Brain pericyte (primary cell): ENCODE data around the gene PTPN4.
"Not testable (repeated sequence)": the region's sequence is repeated elsewhere in the genome, so short reads cannot be mapped to it uniquely, and the experiment has no call there.

Experiments
- DNase-seq: peaks from one replicate; pipeline ENCODE4 v3.0.0-alpha.2; 2012; ENCODE audit warnings: low read depth, low spot score

Gene PTPN4

DNA sequence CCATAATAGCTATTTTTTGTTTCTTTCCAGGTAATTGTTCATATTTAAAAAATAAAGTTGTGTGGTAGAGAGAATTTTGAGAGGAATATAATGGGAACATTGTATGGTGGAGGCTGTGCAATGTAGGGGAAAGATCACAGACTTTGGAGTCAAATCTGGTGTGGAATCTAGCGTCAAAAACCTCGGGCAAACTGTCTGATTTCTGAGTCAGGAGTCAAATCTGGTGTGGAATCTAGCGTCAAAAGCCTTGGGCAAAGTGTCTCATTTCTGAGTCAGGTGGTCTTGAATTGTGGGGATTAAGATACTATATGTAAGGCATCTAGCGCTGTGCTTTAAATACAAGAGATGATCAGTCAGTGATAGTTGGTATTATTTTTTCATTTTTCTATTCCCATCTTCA, 5.1 kb downstream of the PTPN4 start:
- DNase-seq: no peak

DNA sequence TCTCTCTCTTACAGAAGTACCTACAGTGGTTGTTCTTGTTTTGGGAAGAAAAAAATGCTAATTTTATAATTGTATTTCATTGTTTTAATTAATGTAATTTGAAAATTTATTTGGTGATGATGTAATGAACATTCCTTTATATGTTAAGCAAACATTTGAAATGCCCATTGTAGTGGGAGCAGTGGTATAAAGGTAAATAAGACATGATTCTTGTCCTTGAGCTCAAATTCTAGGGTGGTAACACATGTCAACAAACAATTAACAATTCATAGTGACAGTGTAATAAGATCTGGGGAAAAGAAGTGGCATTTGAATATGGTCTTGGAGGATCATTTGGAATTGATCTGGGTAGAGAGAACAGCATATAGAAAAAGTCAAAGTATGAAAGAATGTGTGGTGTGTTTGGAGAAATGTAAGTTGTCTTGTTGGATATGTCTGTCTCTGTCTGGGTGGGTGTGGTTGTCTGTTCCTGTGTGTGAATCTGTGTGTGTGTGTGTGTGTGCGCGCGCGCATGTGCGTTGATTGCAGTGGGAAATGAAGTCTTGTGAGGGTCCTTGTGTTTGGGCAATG, 5.8 kb downstream of the PTPN4 start:
- no peak for DNase-seq

DNA sequence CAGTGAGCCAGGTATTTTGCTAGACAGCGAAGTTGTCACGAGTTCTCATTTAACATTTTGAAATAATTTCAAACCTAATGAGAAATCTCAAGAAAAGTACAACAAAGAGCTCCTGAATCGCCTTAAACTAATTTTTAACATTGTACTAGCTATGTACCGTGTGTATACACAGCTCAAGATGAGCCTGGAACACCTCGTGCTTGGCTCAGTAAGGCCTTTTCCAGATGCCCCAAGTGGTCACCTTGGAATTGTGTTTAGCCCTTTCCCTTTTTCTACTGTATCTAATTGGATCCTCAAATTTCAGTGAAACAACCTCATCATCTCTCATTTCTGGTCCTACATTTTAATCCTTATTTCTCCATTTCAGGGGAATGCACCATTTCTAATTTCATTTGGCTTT, 7.2 kb downstream of the PTPN4 start:
- DNase-seq: no peak

GRCh38 chr2:119768742-119769141, 9.0 kb downstream of the PTPN4 start:
- DNase-seq: no peak

GRCh38 chr2:119769645-119770044, 9.9 kb downstream of the PTPN4 start:
- DNase-seq: no peak

DNA sequence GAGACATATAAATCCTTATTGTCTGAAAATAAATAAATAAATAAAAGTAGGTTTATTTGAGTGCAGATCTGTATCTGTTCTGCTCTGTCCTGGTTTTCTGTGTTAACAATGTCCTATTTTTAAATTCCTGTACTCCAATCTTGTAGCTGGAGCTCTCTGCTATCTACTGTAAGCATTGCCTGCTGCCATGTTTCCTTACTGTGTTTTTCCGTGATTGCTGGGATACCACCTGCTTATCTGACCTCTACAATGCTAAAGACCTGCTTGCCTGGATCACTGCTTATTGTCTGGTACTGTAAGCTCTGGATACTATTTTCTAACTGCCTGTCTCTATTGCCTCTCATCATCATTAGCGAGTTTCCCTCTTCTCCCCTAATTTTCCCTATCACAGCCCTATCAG, 11.6 kb downstream of the PTPN4 start:
- DNase-seq: no peak

DNA sequence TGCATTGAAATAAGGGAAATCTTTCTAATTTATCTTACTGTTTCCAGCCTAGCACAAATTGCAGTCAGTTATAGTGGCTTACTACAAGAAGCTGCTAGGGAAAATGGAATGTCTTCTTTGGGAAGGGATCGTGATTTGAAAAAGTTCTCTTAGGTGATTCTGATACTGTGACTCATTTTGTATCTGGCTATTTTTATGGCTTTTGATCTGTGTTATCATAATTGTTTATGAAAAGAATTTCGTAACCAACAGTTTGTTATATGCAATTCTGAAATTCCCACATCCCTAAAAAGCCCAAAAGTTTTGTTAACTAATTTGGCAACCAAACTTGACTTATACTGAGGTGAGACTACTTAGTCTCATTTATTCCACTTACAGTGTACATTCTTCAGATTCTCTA, 12.4 kb downstream of the PTPN4 start:
- DNase-seq: no peak

- no peak for DNase-seq
Measured at GRCh38 chr2:119772767-119773166, 13.0 kb downstream of the PTPN4 start.

DNA sequence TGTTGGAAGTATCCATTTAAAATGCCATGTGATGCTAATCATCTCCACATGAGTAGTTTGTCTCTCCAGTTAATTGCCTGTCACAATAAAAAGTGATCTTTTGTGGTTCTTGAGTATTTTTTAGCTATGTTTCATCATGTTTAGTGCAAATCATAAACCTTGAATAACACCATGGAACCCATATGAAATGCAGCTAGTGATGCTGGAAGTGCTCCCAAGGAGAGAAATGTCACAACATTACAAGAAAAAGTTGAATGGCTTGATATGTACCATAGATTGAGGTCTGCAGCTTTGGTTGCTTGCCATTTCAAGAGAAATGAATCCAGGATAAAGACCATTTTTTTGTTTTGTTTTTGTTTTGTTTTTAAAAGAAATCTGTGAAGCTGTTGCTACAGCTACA, 14.3 kb downstream of the PTPN4 start:
- DNase-seq: no peak

DNA sequence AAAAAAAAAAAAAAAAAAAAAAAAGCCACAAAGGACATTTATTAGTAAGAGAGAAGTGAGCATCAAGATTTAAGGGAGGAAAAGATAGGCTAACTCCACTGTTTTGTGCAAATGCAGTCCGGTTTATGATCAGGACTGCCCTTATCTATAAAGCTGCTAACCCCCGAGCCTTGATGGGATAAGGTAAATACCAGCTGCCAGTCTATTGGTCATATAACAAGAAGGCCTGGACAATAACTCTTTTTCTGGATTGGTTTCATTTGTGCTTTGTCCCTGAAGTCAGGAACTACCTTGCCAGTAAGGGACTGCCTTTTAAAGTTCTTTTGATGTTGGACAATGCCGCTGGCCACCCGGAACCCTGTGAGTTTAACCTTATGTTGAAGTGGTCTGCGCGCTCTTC, 15.4 kb downstream of the PTPN4 start:
- no peak for DNase-seq

GRCh38 chr2:119782308-119783027, 22.7 kb downstream of the PTPN4 start:
- DNase-seq: no peak

- DNase-seq: no peak
Measured at GRCh38 chr2:119784876-119785275, 25.2 kb downstream of the PTPN4 start.

- no peak for DNase-seq
Measured at GRCh38 chr2:119786295-119786694, 26.6 kb downstream of the PTPN4 start.

GRCh38 chr2:119788752-119789151, 29.0 kb downstream of the PTPN4 start:
- DNase-seq: no peak

- DNase-seq: no peak
Measured at GRCh38 chr2:119790466-119790865, 30.7 kb downstream of the PTPN4 start.

DNA sequence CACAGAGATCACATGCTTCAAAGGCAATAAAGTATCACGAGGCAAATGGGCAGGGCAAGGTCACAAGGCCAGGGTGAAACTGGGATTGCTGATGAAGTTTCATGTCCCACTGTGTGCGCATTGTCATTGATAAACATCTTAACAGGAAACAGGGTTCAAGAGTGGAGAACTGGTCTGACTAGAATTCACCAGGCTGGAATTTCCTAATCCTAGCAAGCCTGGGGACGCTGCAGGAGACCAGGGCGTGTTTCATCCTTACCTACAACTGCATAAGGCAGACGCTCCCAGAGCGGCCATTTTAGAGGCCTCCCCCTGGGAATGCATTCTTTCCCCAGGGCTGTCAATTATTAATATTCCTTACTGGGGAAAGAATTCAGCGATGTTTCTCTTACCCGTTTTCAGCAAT, 33.2 kb downstream of the PTPN4 start:
- no peak for DNase-seq

GRCh38 chr2:119794237-119794636, 34.5 kb downstream of the PTPN4 start:
- DNase-seq: no peak

DNA sequence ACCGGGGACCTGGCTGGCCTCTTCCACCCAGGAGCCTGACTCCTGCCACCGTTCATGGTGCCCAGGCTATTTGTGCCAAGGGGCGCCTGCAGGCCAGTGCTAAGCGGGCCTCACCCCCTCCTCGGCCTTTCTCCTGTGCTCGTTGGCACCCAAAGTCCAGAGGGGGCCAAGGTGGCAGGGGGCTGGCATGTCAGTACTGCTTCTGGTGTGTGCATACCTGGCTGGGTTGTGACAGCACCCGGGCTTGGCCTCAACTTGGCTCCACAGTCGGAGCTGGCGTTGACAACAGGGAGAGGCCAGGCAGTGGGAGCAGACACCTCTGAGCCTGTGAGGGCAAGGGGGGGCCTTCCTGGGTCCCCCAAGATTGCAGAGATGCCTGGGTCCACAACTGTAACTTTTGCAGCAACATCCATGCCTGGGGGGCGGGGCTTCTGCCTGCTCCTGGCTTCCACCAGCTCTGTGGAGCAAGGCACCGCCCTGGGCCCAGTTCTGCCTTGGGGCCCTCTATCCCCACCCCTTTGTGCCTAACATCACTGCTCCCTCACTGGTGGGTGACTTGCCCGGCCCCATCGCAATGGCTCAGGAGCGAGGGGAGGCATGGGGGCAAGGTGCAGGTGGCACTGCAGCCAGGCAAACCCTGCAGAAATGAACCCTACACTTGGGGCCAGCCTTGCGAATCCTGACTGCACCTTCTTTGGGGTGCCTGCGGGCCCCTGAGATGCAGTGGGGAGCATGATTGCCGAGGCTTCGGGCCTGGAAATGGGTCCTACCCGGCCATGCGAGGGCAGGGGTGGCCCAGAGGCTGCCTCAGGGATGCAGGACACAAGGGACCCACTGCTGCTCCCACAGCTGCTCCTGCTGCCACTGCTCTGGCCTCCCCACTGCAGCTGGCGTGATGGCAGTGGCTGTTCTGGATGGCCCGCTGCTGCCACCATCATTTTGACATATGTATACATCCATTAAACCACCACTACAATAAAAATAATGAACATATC, 35.9 kb downstream of the PTPN4 start:
- DNase-seq: no peak

GRCh38 chr2:119800376-119800902, 40.7 kb downstream of the PTPN4 start:
- DNase-seq: no peak

GRCh38 chr2:119801040-119801439, 41.3 kb downstream of the PTPN4 start:
- no peak for DNase-seq

DNA sequence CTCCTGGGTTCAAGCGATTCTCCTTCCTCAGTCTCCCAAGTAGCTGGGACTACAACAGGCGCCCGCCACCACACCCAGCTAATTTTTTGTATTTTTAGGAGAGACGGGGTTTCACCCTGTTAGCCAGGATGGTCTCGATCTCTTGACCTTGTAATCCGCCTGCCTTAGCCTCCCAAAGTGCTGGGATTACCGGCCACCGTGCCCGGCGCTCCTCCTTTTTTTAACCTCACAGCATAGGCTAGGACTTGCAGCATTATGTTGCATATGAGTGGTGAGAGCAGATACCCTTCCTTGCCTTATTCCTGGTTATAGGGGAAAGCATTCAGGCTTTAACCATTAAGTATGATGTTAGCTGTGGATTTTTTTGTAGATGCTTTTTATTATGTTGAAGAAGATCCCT, 42.3 kb downstream of the PTPN4 start:
- not testable (repeated sequence) for DNase-seq

- no peak for DNase-seq
Measured at GRCh38 chr2:119803101-119803500, 43.4 kb downstream of the PTPN4 start.
